Keratinocyte (primary cell): ENCODE measurements around the gene LZTR1. TPM values are rescaled to one million over a fixed set of nuclear protein-coding genes. Genes with fewer than 3 reads are reported as not detected.
A peak's percentile ranks its signal among the peaks of the same experiment; 100 is the strongest.

Source experiments
- DNase-seq: peaks from one replicate; pipeline ENCODE4 v3.0.0-alpha.2; 2011; ENCODE audit warnings: low read depth, missing footprints, low spot score
- FAIRE-seq: peaks from 2 replicates; lab custom pipeline; 2011; peaks lifted over from hg19 to GRCh38; lab: Jason Lieb, UNC
- H2AFZ ChIP-seq: 2 replicates; pipeline ENCODE4 v1.6.0; 2012; ENCODE audit warnings: low read length, control low read depth, inconsistent platforms; ENCODE audit not compliant: control insufficient read depth
- H3K27ac ChIP-seq: 2 replicates; pipeline ENCODE4 v1.5.1; 2011; ENCODE audit warnings: low read length; ENCODE audit not compliant: control insufficient read depth, insufficient read depth
- H3K27me3 ChIP-seq: 3 replicates; pipeline ENCODE4 v1.6.0; 2011; ENCODE audit warnings: low read length; ENCODE audit not compliant: control insufficient read depth, insufficient read depth; ENCODE audit errors: extremely low read depth
- H3K36me3 ChIP-seq, 2 experiments: 2 replicates in 1 of 2; 3 replicates in 1 of 2; pipeline ENCODE4 v1.5.1; 2011; ENCODE audit warnings: low read length in 2 of 2, mild to moderate bottlenecking in 1 of 2; ENCODE audit not compliant: control insufficient read depth in 2 of 2, insufficient read depth in 2 of 2; ENCODE audit errors: extremely low read depth in 1 of 2
- H3K4me1 ChIP-seq: 3 replicates; pipeline ENCODE4 v1.5.1; 2011; ENCODE audit warnings: low read length; ENCODE audit not compliant: control insufficient read depth, insufficient read depth; ENCODE audit errors: extremely low read depth
- H3K4me2 ChIP-seq: 3 replicates; pipeline ENCODE4 v1.6.0; 2011; ENCODE audit warnings: low read depth, low read length; ENCODE audit not compliant: control insufficient read depth, insufficient read depth; ENCODE audit errors: extremely low read depth
- H3K4me3 ChIP-seq, 3 experiments: fragments of 200-600 bp in 1 of 3; sonication (generic) in 1 of 3; 2 replicates in 2 of 3; 3 replicates in 1 of 3; pipeline ENCODE4 v1.5.1; 2011 to 2016; ENCODE audit warnings: low read length in 3 of 3, mild to moderate bottlenecking in 3 of 3, control low read depth in 2 of 3, inconsistent platforms in 1 of 3, low read depth in 1 of 3, mixed read lengths in 1 of 3, mixed run types in 1 of 3, moderate library complexity in 1 of 3; ENCODE audit not compliant: control insufficient read depth in 2 of 3, insufficient read depth in 2 of 3; ENCODE audit errors: extremely low read depth in 1 of 3
- H3K79me2 ChIP-seq: 2 replicates; pipeline ENCODE4 v1.6.0; 2012; ENCODE audit warnings: low read length; ENCODE audit not compliant: control insufficient read depth, insufficient read depth
- H3K9ac ChIP-seq: 3 replicates; pipeline ENCODE4 v1.6.0; 2011; ENCODE audit warnings: low read length; ENCODE audit not compliant: control insufficient read depth, insufficient read depth; ENCODE audit errors: extremely low read depth
- H3K9me1 ChIP-seq: 3 replicates; pipeline ENCODE4 v1.6.0; 2011; ENCODE audit warnings: low read length; ENCODE audit not compliant: control insufficient read depth, insufficient read depth; ENCODE audit errors: extremely low read depth
- H3K9me3 ChIP-seq: 2 replicates; pipeline ENCODE4 v1.5.1; 2012; ENCODE audit warnings: low read depth, low read length; ENCODE audit not compliant: control insufficient read depth
- H4K20me1 ChIP-seq: 3 replicates; pipeline ENCODE4 v1.6.0; 2011; ENCODE audit warnings: low read length; ENCODE audit not compliant: control insufficient read depth, insufficient read depth; ENCODE audit errors: extremely low read depth
- EZH2 ChIP-seq: IDR thresholded peaks from one replicate; pipeline ENCODE4 v1.6.1; 2012; ENCODE audit warnings: inconsistent platforms, mild to moderate bottlenecking, low read length, moderate library complexity
- dilution Hi-C: fragments of 300-500 bp; cut with MboI; formaldehyde crosslinking; loops from one replicate; pipeline ENCODE4 v1.7.0; 2020; ENCODE audit warnings: low sequenced_read_pairs; ENCODE audit not compliant: extremely low pct_ligation_motif_present
- polyA plus RNA-seq, 5 experiments: library from polyadenylated mRNA; depleted of rRNA in 3 of 5; stranded (reverse) in 3 of 5; stranded (forward) in 1 of 5; unstranded in 1 of 5; fragments of >200 nt; gene quantifications; 1 replicate in 1 of 5; 2 replicates in 3 of 5; 3 replicates in 1 of 5; pipeline versions ENCODE4 v1.2.1 to v1.2.3, GENCODE V29; 2011 to 2012; ENCODE audit warnings: missing spikeins in 2 of 5, low read depth in 1 of 5, low replicate concordance in 1 of 5
- TF ChIP-seq, protein P1 (sequence below), 3 experiments: IDR thresholded peaks in 1 of 3; conservative IDR thresholded peaks in 1 of 3; optimal IDR thresholded peaks in 1 of 3; 2 replicates in 2 of 3; 3 replicates in 1 of 3; pipeline versions ENCODE3 to v1.5.1; 2011; ENCODE audit warnings: low read length in 3 of 3, mild to moderate bottlenecking in 3 of 3, moderate library complexity in 2 of 3, control low read depth in 1 of 3, inconsistent platforms in 1 of 3; ENCODE audit not compliant: insufficient read depth in 2 of 3; ENCODE audit errors: extremely low read depth in 1 of 3

The LZTR1 gene
- polyA plus RNA-seq, 1 donor (not counting 4 experiments of a cell fraction or from before 2014, with no cell fraction given) = 37.0 TPM

DNA sequence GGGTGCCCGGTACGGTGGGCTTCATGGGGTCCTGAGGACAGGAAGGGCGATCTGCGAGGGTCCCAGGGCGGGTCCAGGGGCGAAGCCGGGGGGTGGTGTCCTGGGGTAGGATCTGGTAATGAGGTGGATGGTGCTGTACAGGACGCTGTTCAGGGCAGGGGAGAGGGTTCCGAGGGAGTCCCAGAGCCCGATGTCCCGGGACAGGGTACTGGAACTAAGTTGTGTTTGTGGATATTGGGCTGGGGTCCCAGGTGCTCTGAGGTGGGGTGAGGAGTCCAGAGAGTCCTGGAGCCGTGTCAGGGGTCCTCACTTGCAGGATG is 426 bp downstream of the LZTR1 start:
- FAIRE-seq (no peak), DNase-seq (no peak)
- peak overlapping the region; percentile 77 for H3K27ac ChIP-seq
- H3K9me3 ChIP-seq = peaks cover 7% of the 10 kb centered on the region
- peaks cover 4% of the 10 kb centered on the region for H4K20me1 ChIP-seq
- peaks cover 17% of the 10 kb centered on the region in 2 experiments for H3K36me3 ChIP-seq
- dilution Hi-C loops = no loop called here
- peak overlapping the region; percentile 75 to 93 (median 90) for H3K4me3 ChIP-seq
- peak overlapping the region; percentile 97 for H2AFZ ChIP-seq
- H3K27me3 ChIP-seq = no peaks in the 10 kb centered on the region
- H3K9ac ChIP-seq = peak overlapping the region; percentile 91
- H3K9me1 ChIP-seq = no peaks in the 10 kb centered on the region
- peak overlapping the region; percentile 97 for H3K4me2 ChIP-seq
- no peak for TF ChIP-seq EZH2
- TF ChIP-seq, protein P1, sequence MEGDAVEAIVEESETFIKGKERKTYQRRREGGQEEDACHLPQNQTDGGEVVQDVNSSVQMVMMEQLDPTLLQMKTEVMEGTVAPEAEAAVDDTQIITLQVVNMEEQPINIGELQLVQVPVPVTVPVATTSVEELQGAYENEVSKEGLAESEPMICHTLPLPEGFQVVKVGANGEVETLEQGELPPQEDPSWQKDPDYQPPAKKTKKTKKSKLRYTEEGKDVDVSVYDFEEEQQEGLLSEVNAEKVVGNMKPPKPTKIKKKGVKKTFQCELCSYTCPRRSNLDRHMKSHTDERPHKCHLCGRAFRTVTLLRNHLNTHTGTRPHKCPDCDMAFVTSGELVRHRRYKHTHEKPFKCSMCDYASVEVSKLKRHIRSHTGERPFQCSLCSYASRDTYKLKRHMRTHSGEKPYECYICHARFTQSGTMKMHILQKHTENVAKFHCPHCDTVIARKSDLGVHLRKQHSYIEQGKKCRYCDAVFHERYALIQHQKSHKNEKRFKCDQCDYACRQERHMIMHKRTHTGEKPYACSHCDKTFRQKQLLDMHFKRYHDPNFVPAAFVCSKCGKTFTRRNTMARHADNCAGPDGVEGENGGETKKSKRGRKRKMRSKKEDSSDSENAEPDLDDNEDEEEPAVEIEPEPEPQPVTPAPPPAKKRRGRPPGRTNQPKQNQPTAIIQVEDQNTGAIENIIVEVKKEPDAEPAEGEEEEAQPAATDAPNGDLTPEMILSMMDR (optimal IDR thresholded peaks at IDR 0.05 in 1 of 3, IDR thresholded peaks at IDR 0.05 in 1 of 3, conservative IDR thresholded peaks at IDR 0.05 in 1 of 3; ENCODE audit: extremely low read depth in 1 of 3, insufficient read depth in 2 of 3, low read length in 3 of 3) = no peak
- H3K4me1 ChIP-seq = peaks cover 29% of the 10 kb centered on the region
- H3K79me2 ChIP-seq = peaks cover 23% of the 10 kb centered on the region

DNA sequence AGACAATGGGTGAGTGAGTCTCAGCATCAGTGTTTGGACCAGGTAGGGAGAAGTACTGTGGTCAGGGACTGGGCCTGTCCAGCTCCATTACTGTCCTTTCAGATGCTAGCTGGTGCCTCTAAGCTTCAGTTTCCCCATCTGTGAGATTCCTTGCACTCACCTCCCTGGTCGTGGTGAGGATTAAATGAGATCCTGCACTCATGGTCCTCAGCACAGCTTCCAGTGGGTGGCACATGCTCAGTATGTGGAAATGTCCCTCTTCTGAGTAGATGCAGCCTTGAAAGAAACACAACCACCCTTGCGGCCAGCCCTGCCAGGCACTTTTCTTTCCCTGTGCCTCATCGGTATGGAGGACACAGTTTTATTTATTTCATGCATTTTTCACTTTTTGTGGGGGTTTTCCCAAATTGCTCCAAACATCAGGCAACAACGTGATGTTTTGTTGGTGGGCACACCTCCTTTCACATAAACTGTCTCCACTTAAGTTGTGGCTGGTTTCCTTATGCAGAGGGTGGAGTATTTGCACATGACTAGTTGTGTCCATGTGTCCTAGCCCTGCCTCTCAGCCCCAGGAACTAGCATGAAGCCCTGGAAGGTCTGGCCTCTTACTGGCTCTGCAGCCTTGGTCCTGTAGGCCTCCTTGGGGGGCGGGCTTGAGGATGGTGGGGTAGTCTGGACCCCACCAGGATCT is 1.1 kb downstream of the LZTR1 start:
- H3K4me3 ChIP-seq = peak overlapping the region; percentile 75 to 93 (median 90)
- peak overlapping the region; percentile 91 for H3K9ac ChIP-seq
- no peak overlapping the region for H2AFZ ChIP-seq
- H4K20me1 ChIP-seq = peaks cover 4% of the 10 kb centered on the region
- TF ChIP-seq EZH2 = no peak
- TF ChIP-seq, protein P1 (optimal IDR thresholded peaks at IDR 0.05 in 1 of 3, IDR thresholded peaks at IDR 0.05 in 1 of 3, conservative IDR thresholded peaks at IDR 0.05 in 1 of 3; ENCODE audit: extremely low read depth in 1 of 3, insufficient read depth in 2 of 3, low read length in 3 of 3) = no peak
- FAIRE-seq = no peak
- H3K36me3 ChIP-seq = peaks cover 21% of the 10 kb centered on the region in 2 experiments
- no peaks in the 10 kb centered on the region for H3K27me3 ChIP-seq
- H3K9me3 ChIP-seq = peaks cover 6% of the 10 kb centered on the region
- peak overlapping the region; percentile 77 for H3K27ac ChIP-seq
- H3K4me2 ChIP-seq = peak overlapping the region; percentile 97
- dilution Hi-C loops = no loop called here
- no peak for DNase-seq
- H3K9me1 ChIP-seq = no peaks in the 10 kb centered on the region
- H3K79me2 ChIP-seq = peaks cover 23% of the 10 kb centered on the region
- H3K4me1 ChIP-seq = peaks cover 29% of the 10 kb centered on the region
